ENCODE data around the gene ANK3.

ANK3 gene

DNA sequence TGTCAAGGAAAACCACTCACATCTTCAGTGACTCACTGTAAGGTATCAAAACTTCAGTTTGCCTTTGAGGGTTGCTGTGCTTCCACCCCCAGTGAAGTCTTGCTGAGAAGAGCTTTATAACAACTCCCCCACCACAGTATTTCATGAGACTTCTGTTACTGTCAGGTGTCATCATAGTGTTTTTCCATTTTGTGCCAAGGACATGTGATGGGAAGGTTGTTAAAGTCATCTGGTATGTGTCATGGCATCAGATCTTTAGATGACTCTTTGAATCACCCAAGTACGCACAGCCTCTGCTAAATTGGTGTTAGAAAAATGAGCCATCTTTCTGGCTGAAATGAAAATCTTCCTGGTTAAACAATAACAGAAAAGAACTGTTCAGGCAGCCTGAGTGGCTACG lies 368.3 kb downstream of the ANK3 start:
- no peak for DNase-seq (ENCODE audit: low read depth)
- H3K4me3 ChIP-seq (ENCODE audit: control insufficient read depth, low read depth, low read length), result no peak overlapping the region
- TF ChIP-seq, protein P1, sequence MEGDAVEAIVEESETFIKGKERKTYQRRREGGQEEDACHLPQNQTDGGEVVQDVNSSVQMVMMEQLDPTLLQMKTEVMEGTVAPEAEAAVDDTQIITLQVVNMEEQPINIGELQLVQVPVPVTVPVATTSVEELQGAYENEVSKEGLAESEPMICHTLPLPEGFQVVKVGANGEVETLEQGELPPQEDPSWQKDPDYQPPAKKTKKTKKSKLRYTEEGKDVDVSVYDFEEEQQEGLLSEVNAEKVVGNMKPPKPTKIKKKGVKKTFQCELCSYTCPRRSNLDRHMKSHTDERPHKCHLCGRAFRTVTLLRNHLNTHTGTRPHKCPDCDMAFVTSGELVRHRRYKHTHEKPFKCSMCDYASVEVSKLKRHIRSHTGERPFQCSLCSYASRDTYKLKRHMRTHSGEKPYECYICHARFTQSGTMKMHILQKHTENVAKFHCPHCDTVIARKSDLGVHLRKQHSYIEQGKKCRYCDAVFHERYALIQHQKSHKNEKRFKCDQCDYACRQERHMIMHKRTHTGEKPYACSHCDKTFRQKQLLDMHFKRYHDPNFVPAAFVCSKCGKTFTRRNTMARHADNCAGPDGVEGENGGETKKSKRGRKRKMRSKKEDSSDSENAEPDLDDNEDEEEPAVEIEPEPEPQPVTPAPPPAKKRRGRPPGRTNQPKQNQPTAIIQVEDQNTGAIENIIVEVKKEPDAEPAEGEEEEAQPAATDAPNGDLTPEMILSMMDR (IDR thresholded peaks at IDR 0.05; ENCODE audit: control insufficient read depth, insufficient read depth, low read depth, low read length, missing control alignments), result no peak

DNA sequence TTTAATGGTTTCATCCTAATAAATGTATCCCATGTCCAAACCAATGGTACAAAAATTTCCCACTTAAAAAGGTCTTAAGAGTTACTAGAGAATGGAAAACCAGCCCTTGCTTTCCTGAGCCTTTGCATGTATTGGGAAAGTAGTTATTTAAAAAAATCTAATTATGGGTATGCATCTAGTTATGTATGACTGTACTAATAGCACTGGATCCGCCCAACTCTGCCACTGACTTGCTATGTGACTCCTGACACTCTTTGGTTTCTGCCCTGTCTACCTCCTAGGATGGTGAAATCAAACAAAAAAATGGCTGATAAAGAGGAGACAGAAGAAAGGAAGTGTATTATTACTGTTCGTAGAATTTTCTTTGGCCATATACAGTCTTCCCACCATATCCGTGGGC lies 372.9 kb downstream of the ANK3 start:
- TF ChIP-seq, protein P1 (IDR thresholded peaks at IDR 0.05; ENCODE audit: control insufficient read depth, insufficient read depth, low read depth, low read length, missing control alignments), result no peak
- DNase-seq (ENCODE audit: low read depth), result no peak
- H3K4me3 ChIP-seq (ENCODE audit: control insufficient read depth, low read depth, low read length), result no peak overlapping the region

DNA sequence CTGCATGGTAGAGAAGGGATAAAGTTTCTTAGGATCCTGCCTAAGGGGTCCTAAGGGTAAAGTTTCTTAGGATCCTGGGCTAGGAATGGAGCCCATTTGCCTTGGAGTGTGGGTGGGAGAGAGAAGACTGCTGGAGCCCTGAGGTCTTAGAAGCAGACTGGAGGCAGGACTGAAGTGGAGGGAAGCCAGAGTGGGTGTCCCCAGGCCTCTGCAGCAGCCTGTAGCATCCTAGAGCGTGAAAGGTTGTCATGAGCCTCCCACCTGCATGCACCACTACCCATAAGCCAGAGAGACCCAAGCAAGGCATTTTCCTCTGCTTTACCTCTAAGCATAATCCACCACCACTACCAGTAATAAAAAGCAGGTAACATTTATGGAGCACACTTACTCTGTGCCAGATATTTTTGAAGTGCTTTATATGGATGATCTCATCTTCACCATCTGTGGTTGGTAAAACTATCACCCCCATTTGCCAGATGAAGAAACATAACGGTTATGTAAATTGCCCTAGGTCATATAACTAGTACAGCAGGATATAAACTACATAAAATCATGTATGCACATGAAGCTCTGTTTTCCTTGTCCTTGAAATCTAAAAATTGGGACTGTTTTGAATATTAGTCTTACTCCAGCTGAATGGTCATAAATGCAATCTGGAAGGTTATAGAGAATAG lies 379.8 kb downstream of the ANK3 start:
- TF ChIP-seq, protein P1 (IDR thresholded peaks at IDR 0.05; ENCODE audit: control insufficient read depth, insufficient read depth, low read depth, low read length, missing control alignments), result no peak
- no peak overlapping the region for H3K4me3 ChIP-seq (ENCODE audit: control insufficient read depth, low read depth, low read length)
- no peak for DNase-seq (ENCODE audit: low read depth)

DNA sequence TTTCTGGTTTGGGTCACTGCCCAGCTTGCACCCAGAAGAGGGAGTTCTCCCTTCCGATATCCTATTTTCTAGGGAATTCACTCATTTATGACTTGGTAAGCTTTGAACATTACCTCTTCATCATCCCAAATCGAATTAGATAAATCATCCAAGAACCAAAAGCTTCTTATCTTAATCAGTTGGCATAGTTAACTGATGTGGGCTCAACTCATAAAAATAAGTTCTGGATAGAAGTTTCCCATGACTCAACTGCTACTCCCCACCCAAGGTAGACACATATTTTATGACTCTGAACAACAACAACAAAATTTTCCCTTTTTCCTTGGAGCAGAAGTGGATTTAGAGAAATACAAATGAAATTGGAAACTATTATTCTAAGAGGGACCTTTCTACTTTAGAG lies 380.4 kb downstream of the ANK3 start:
- TF ChIP-seq, protein P1 (IDR thresholded peaks at IDR 0.05; ENCODE audit: control insufficient read depth, insufficient read depth, low read depth, low read length, missing control alignments), result no peak
- no peak overlapping the region for H3K4me3 ChIP-seq (ENCODE audit: control insufficient read depth, low read depth, low read length)
- no peak for DNase-seq (ENCODE audit: low read depth)

DNA sequence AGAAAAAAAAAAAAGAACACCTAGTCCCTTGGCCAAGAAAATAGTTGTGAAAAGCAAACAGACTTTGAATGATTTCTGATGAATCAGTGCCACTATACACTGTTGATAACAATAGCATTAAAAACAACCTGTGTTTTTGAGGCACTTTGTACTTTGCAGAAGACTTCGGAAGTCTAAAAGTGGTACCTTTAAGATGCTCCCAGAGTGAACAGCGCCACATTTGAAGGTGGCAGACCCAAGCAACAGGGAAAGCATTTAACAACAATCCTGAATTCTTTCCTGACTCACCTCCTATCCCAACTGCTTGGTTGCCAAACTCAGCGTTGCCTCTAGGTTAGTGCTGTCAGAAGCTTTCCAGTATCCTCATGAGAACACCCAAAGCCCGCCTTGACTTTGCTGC lies 380.9 kb downstream of the ANK3 start:
- DNase-seq (ENCODE audit: low read depth), result no peak
- H3K4me3 ChIP-seq (ENCODE audit: control insufficient read depth, low read depth, low read length), result no peak overlapping the region
- TF ChIP-seq, protein P1 (IDR thresholded peaks at IDR 0.05; ENCODE audit: control insufficient read depth, insufficient read depth, low read depth, low read length, missing control alignments), result no peak

DNA sequence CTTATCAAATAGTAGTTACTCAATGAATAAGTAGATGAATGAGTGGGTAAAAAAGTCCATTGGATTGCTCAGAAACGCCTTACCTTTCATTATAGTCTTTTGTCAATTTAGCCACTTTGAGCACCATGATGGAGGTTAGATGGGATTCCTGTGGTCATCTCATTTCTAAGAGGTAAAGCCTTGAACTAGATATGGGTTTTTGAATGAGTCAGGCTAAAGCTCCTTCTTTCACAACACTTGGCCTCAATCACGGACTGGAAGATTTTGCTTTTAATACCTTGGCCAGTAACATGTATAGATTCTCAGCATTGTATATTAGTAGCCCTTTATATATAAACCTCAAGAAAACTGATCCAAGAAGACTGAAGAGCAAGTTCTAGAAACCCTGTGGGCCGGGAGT lies 383.6 kb downstream of the ANK3 start:
- DNase-seq (ENCODE audit: low read depth), result no peak
- H3K4me3 ChIP-seq (ENCODE audit: control insufficient read depth, low read depth, low read length), result no peak overlapping the region
- TF ChIP-seq, protein P1 (IDR thresholded peaks at IDR 0.05; ENCODE audit: control insufficient read depth, insufficient read depth, low read depth, low read length, missing control alignments), result no peak

Measured in AG09309 (cell line).